Measurements from ENCODE around the gene MLX.
"Not testable (repeated sequence)": the region's sequence is repeated elsewhere in the genome, so short reads cannot be mapped to it uniquely, and the experiment has no call there.

MLX gene

DNA sequence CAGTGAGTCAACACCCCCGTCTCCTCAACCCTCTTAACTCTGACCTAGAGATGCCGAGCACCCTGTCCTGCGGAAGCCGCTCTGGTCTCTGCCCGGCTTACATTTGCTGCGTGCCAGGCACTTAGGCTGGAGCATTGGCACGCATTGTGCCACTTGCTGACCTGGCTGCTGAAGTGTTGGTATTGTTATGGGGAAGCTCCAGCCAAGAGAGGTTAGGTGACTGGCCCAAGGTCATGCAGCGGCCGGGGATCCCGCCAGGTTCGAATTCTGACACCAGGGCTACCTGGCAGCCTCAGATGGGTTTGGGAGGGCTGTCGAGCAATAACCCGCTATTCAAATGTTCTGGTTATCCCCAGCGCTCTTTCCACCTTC is 19.2 kb upstream of the MLX start:
- Histone ChIP-seq H3K27me3 (ENCODE audit: control insufficient read depth in 1 of 2, insufficient read depth in 1 of 2, low read length in 2 of 2) (peaks cover 0 to 5% of the 10 kb centered on the region in 2 experiments), H3K23ac (ENCODE audit: low read length in 2 of 2) (no peak overlapping the region), H3K9ac (ENCODE audit: low read length) (no peak overlapping the region), H2BK120ac (ENCODE audit: low read depth, low read length) (peak overlapping the region; percentile 34), H4K8ac (ENCODE audit: low read length) (peak overlapping the region; percentile 27), H3K36me3 (ENCODE audit: control insufficient read depth in 1 of 2, insufficient read depth in 2 of 2, low read depth in 1 of 2, low read length in 2 of 2) (peaks cover 28 to 35% of the 10 kb centered on the region in 2 experiments), H3K4ac (ENCODE audit: low read depth in 1 of 2, low read length in 2 of 2) (peak overlapping the region in 1 of 2 experiments; percentile 66), H3K27ac (ENCODE audit: low read length, poor library complexity, severe bottlenecking) (no peak overlapping the region), H2AFZ (ENCODE audit: low read depth, low read length) (no peak overlapping the region), H3K79me1 (replicated peaks; ENCODE audit: low read length, poor library complexity, severe bottlenecking) (peaks cover 20% of the 10 kb centered on the region), H3K14ac (ENCODE audit: low read length in 2 of 2) (no peak overlapping the region), H3K4me3 (ENCODE audit: insufficient read depth in 1 of 2, low read depth in 1 of 2, low read length in 2 of 2) (peak overlapping the region in 1 of 2 experiments; percentile 40), H2BK12ac (ENCODE audit: low read length in 2 of 2) (no peak overlapping the region), H2BK5ac (ENCODE audit: low read depth, low read length, poor library complexity, severe bottlenecking) (no peak overlapping the region), H4K91ac (ENCODE audit: low read length) (no peak overlapping the region), H3K9me3 (ENCODE audit: control insufficient read depth, low read length) (no peaks in the 10 kb centered on the region), H3K18ac (ENCODE audit: low read depth in 1 of 2, low read length in 2 of 2) (no peak overlapping the region), H2AK5ac (ENCODE audit: low read length, severe bottlenecking) (no peak overlapping the region), H2BK15ac (ENCODE audit: low read depth, poor library complexity, severe bottlenecking) (no peak overlapping the region), H3K4me1 (ENCODE audit: control insufficient read depth, insufficient read depth, low read depth, low read length) (peaks cover 12% of the 10 kb centered on the region), H3K4me2 (ENCODE audit: low read length, poor library complexity, severe bottlenecking) (peak overlapping the region; percentile 57)
- no peak for DNase-seq
- 92% methylated on average over 14 of the region's 14 CpGs for WGBS

DNA sequence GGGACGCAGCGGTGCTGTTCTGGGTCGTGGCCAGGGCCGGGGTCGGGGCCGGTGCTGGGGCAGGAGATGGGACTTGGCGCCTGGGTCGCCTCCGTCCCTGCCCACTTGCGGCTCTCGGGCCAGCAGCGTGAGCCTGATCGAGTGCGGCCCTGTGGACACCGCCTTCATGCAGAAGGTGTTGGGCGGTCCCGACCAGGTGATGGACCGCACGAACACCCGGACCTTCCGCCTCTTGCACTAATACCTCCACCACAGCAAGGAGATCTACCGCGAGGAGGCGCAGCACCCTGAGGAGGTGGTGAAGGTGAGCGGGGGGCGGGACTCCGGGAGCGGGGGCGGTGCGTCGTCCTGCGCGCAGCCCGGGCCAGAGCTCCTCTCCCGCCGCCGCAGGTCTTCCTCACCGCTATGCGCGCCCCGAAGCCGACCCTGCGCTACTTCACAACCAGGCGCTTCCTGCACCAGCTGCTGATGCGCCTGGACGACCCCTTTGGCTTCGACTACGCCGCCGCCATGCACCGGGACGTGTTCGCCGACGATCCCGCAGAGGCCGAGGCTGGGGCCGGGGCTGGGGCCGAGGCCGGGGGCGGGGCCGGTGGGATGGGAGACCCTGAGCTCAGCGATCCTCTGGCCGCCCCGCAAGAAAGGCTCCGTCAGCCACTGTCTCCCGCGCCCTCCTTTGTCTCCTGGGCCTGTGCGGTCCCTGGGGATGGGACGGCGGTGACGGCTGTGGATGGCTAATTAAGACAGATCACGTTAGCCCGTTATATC is 18.6 kb upstream of the MLX start:
- H3K18ac ChIP-seq (ENCODE audit: low read depth in 1 of 2, low read length in 2 of 2): peak overlapping the region; percentile 66 to 88
- H3K9me3 ChIP-seq (ENCODE audit: control insufficient read depth, low read length): no peaks in the 10 kb centered on the region
- H2BK15ac ChIP-seq (ENCODE audit: low read depth, poor library complexity, severe bottlenecking): no peak overlapping the region
- H4K91ac ChIP-seq (ENCODE audit: low read length): peak overlapping the region; percentile 61
- H3K14ac ChIP-seq (ENCODE audit: low read length in 2 of 2): peak overlapping the region in 1 of 2 experiments; percentile 79
- no peak overlapping the region for H2AK5ac ChIP-seq (ENCODE audit: low read length, severe bottlenecking)
- 11% methylated on average over 56 of the region's 74 CpGs for WGBS
- peak overlapping the region; percentile 34 for H2BK120ac ChIP-seq (ENCODE audit: low read depth, low read length)
- H3K36me3 ChIP-seq (ENCODE audit: control insufficient read depth in 1 of 2, insufficient read depth in 2 of 2, low read depth in 1 of 2, low read length in 2 of 2): peaks cover 22 to 34% of the 10 kb centered on the region in 2 experiments
- H3K4me2 ChIP-seq (ENCODE audit: low read length, poor library complexity, severe bottlenecking): peak overlapping the region; percentile 57
- peak overlapping the region; percentile 6 for H2AFZ ChIP-seq (ENCODE audit: low read depth, low read length)
- H4K8ac ChIP-seq (ENCODE audit: low read length): peak overlapping the region; percentile 40
- H3K4me3 ChIP-seq (ENCODE audit: insufficient read depth in 1 of 2, low read depth in 1 of 2, low read length in 2 of 2): peak overlapping the region in 1 of 2 experiments; percentile 40
- no peak overlapping the region for H3K9ac ChIP-seq (ENCODE audit: low read length)
- no peak overlapping the region for H3K27ac ChIP-seq (ENCODE audit: low read length, poor library complexity, severe bottlenecking)
- no peak overlapping the region for H2BK5ac ChIP-seq (ENCODE audit: low read depth, low read length, poor library complexity, severe bottlenecking)
- peak overlapping the region in 1 of 2 experiments; percentile 66 for H3K4ac ChIP-seq (ENCODE audit: low read depth in 1 of 2, low read length in 2 of 2)
- DNase-seq: peak; percentile 53
- peak overlapping the region in 1 of 2 experiments; percentile 77 for H3K23ac ChIP-seq (ENCODE audit: low read length in 2 of 2)
- peaks cover 16% of the 10 kb centered on the region for H3K79me1 ChIP-seq (replicated peaks; ENCODE audit: low read length, poor library complexity, severe bottlenecking)
- peaks cover 0 to 5% of the 10 kb centered on the region in 2 experiments for H3K27me3 ChIP-seq (ENCODE audit: control insufficient read depth in 1 of 2, insufficient read depth in 1 of 2, low read length in 2 of 2)
- H2BK12ac ChIP-seq (ENCODE audit: low read length in 2 of 2): peak overlapping the region in 1 of 2 experiments; percentile 25
- peaks cover 15% of the 10 kb centered on the region for H3K4me1 ChIP-seq (ENCODE audit: control insufficient read depth, insufficient read depth, low read depth, low read length)

DNA sequence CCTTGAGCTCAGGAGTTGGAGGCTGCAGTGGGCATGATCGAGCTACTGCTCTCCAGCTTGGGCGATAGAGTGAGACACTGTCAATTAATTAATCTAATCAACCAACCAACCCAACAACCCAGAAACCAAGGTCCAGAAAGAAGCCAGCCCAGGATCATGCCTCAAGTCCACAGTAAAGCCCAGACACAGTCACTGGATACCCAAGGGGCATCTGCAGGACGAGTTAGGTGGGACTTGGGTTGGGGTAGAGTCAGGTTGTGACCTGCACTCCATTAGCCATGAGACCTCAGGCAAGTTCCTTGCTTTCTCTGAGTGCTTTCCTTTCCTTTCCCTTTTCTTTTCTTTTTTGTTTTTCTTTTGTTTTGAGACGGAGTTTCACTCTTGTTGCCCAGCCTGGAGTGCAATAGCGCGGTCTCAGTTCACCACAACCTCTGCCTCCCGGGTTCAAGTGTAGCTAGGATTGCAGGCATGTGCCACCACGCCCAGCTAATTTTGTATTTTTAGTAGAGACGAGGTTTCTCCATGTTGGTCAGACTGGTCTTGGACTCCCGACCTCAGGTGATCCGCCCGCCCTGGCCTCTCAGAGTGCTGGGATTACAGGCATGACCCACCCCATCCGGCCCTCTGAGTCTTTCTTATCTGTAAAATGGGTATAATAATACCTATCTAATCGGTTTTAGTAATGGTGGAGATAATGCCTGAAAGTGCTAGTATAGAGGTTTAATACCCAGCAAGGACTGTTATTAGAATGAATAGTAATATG is 17.7 kb upstream of the MLX start:
- Histone ChIP-seq H2AK5ac (ENCODE audit: low read length, severe bottlenecking) (no peak overlapping the region), H3K18ac (ENCODE audit: low read depth in 1 of 2, low read length in 2 of 2) (no peak overlapping the region), H2BK5ac (ENCODE audit: low read depth, low read length, poor library complexity, severe bottlenecking) (no peak overlapping the region), H3K14ac (ENCODE audit: low read length in 2 of 2) (no peak overlapping the region), H4K91ac (ENCODE audit: low read length) (no peak overlapping the region), H3K9ac (ENCODE audit: low read length) (no peak overlapping the region), H2BK15ac (ENCODE audit: low read depth, poor library complexity, severe bottlenecking) (no peak overlapping the region), H3K23ac (ENCODE audit: low read length in 2 of 2) (no peak overlapping the region), H3K9me3 (ENCODE audit: control insufficient read depth, low read length) (no peaks in the 10 kb centered on the region), H3K79me1 (replicated peaks; ENCODE audit: low read length, poor library complexity, severe bottlenecking) (peaks cover 16% of the 10 kb centered on the region), H3K4me1 (ENCODE audit: control insufficient read depth, insufficient read depth, low read depth, low read length) (peaks cover 24% of the 10 kb centered on the region), H2BK120ac (ENCODE audit: low read depth, low read length) (no peak overlapping the region), H3K27me3 (ENCODE audit: control insufficient read depth in 1 of 2, insufficient read depth in 1 of 2, low read length in 2 of 2) (peaks cover 0 to 5% of the 10 kb centered on the region in 2 experiments), H4K8ac (ENCODE audit: low read length) (no peak overlapping the region), H2AFZ (ENCODE audit: low read depth, low read length) (no peak overlapping the region), H3K4ac (ENCODE audit: low read depth in 1 of 2, low read length in 2 of 2) (no peak overlapping the region), H3K36me3 (ENCODE audit: control insufficient read depth in 1 of 2, insufficient read depth in 2 of 2, low read depth in 1 of 2, low read length in 2 of 2) (peaks cover 13 to 29% of the 10 kb centered on the region in 2 experiments), H3K4me2 (ENCODE audit: low read length, poor library complexity, severe bottlenecking) (no peak overlapping the region), H2BK12ac (ENCODE audit: low read length in 2 of 2) (no peak overlapping the region), H3K4me3 (ENCODE audit: insufficient read depth in 1 of 2, low read depth in 1 of 2, low read length in 2 of 2) (no peak overlapping the region), H3K27ac (ENCODE audit: low read length, poor library complexity, severe bottlenecking) (no peak overlapping the region)
- 72% methylated on average over 12 of the region's 14 CpGs for WGBS
- DNase-seq: no peak

DNA sequence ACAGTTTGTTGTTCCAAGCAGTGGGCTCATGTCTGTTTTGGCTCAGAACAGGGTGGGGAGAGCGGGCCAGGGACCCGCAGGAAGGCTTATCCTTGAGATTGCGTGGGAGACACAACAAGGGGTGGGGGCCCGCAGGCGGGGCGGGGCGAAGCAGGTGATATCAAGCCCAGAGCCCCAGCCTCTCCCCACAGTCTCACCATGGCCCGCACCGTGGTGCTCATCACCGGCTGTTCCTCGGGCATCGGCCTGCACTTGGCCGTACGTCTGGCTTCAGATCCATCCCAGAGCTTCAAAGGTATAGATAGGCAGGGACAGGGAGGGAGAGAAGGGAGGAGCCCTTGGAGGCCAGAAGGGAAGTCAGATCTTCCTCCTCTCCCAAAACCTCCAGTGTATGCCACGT is 14.2 kb upstream of the MLX start, which contains the start of gene HSD17B1:
Gene HSD17B1 (plus strand): TSS at position 188 of the 400 bp plus-strand sequence. CDS start 11 bp downstream, at position 199.
- H3K27ac ChIP-seq (ENCODE audit: low read length, poor library complexity, severe bottlenecking); H3K18ac ChIP-seq (ENCODE audit: low read depth in 1 of 2, low read length in 2 of 2); DNase-seq; H3K23ac ChIP-seq (ENCODE audit: low read length in 2 of 2); H2BK120ac ChIP-seq (ENCODE audit: low read depth, low read length); H3K9me3 ChIP-seq (ENCODE audit: control insufficient read depth, low read length); H2AFZ ChIP-seq (ENCODE audit: low read depth, low read length); H2AK5ac ChIP-seq (ENCODE audit: low read length, severe bottlenecking); H2BK15ac ChIP-seq (ENCODE audit: low read depth, poor library complexity, severe bottlenecking); H2BK5ac ChIP-seq (ENCODE audit: low read depth, low read length, poor library complexity, severe bottlenecking); H3K27me3 ChIP-seq (ENCODE audit: control insufficient read depth in 1 of 2, insufficient read depth in 1 of 2, low read length in 2 of 2): not testable (repeated sequence)
- Histone ChIP-seq H3K4ac (ENCODE audit: low read depth in 1 of 2, low read length in 2 of 2) (peak within 1 kb of the TSS in 1 of 2 experiments; percentile 36), H3K9ac (ENCODE audit: low read length) (peak within 1 kb of the TSS; percentile 97), H3K4me1 (ENCODE audit: control insufficient read depth, insufficient read depth, low read depth, low read length) (peaks cover 30% of the 10 kb centered on the region), H3K79me1 (replicated peaks; ENCODE audit: low read length, poor library complexity, severe bottlenecking) (peaks cover 17% of the 10 kb centered on the region), H3K36me3 (ENCODE audit: control insufficient read depth in 1 of 2, insufficient read depth in 2 of 2, low read depth in 1 of 2, low read length in 2 of 2) (peaks cover 3 to 19% of the 10 kb centered on the region in 2 experiments), H2BK12ac (ENCODE audit: low read length in 2 of 2) (peak within 1 kb of the TSS in 1 of 2 experiments; percentile 12), H3K14ac (ENCODE audit: low read length in 2 of 2) (peak within 1 kb of the TSS in 1 of 2 experiments; percentile 29), H4K8ac (ENCODE audit: low read length) (peak within 1 kb of the TSS; percentile 23), H3K4me2 (ENCODE audit: low read length, poor library complexity, severe bottlenecking) (peak within 1 kb of the TSS; percentile 96), H3K4me3 (ENCODE audit: insufficient read depth in 1 of 2, low read depth in 1 of 2, low read length in 2 of 2) (peak within 1 kb of the TSS in 1 of 2 experiments; percentile 95), H4K91ac (ENCODE audit: low read length) (peak within 1 kb of the TSS; percentile 28)
- WGBS: 90% methylated on average over 12 of the region's 15 CpGs
